Kidney (tissue), 14 donors: ENCODE measurements around the gene PRKAB2. TPM values are rescaled to one million over a fixed set of nuclear protein-coding genes. Genes with fewer than 3 reads are reported as not detected.

Experiments used
- DNase-seq, 5 donors: peaks; one replicate each; pipeline ENCODE4 v3.0.0-alpha.2; 2013 to 2020
- FAIRE-seq: peaks from 2 replicates; lab custom pipeline; 2012; peaks lifted over from hg19 to GRCh38; lab: Jason Lieb, UNC
- H3K27ac ChIP-seq, 2 donors: one replicate each; pipeline ENCODE4 v1.7.0; 2013; ENCODE audit warnings: low read depth in 2 of 2, low read length in 2 of 2, inconsistent platforms in 1 of 2
- H3K27me3 ChIP-seq: one replicate; pipeline ENCODE4 v1.7.1; 2013; ENCODE audit warnings: low read length, inconsistent platforms; ENCODE audit not compliant: control insufficient read depth, insufficient read depth
- H3K36me3 ChIP-seq, 3 donors: one replicate each; pipeline versions ENCODE4 v1.7.0 to v1.7.1; 2013; ENCODE audit warnings: low read length in 3 of 3, control low read depth in 1 of 3, inconsistent platforms in 1 of 3; ENCODE audit not compliant: insufficient read depth in 3 of 3, control insufficient read depth in 2 of 3
- H3K4me1 ChIP-seq, 3 donors: one replicate each; pipeline versions ENCODE4 v1.7.0 to v1.7.1; 2013; ENCODE audit warnings: low read length in 3 of 3, inconsistent platforms in 1 of 3, low read depth in 1 of 3; ENCODE audit not compliant: control insufficient read depth in 2 of 3, insufficient read depth in 2 of 3
- H3K4me3 ChIP-seq, 3 donors: one replicate each; pipeline versions ENCODE4 v1.7.0 to v1.8.1; 2013; ENCODE audit warnings: low read length in 3 of 3, control low read depth in 1 of 3, inconsistent platforms in 1 of 3
- H3K9ac ChIP-seq, 3 donors: one replicate each; pipeline versions ENCODE4 v1.7.0 to v1.7.1; 2013; ENCODE audit warnings: low read length in 3 of 3, control low read depth in 1 of 3, inconsistent platforms in 1 of 3
- H3K9me3 ChIP-seq, 3 donors: one replicate each; pipeline versions ENCODE4 v1.7.0 to v1.7.1; 2013; ENCODE audit warnings: low read length in 3 of 3, control low read depth in 1 of 3, inconsistent platforms in 1 of 3; ENCODE audit not compliant: control insufficient read depth in 2 of 3, insufficient read depth in 1 of 3
- intact Hi-C: fragments of 100-400 bp; cut with DNase I; formaldehyde crosslinking; loops from one replicate; pipeline ENCODE4 v1.11.1; 2022
- polyA plus RNA-seq: library from polyadenylated mRNA; stranded (reverse); fragments of 350-450 nt; fragmentation: Illumina TruSeq; extraction: RNeasy Lipid Tissue Mini Kit (QIAGEN cat#74804); gene quantifications from one replicate; pipeline ENCODE4 v1.2.3, GENCODE V29; 2014; ENCODE audit warnings: low read depth, low replicate concordance; ENCODE audit not compliant: insufficient read depth
- total RNA-seq: library from RNA; stranded (reverse); fragmentation: NEBNext Ultra II Directional; extraction: Animal tissue kit (Norgen Biotek cat#: 25700); gene quantifications from one replicate; pipeline ENCODE4 v1.2.1, GENCODE V29; 2021
- TF ChIP-seq, protein P1 (sequence below): IDR thresholded peaks from 3 replicates; pipeline ENCODE4 v1.5.1; 2012; ENCODE audit warnings: mild to moderate bottlenecking, moderate library complexity, borderline replicate concordance; ENCODE audit not compliant: insufficient read depth; ENCODE audit errors: extremely low read depth
- donor health status: control.
- donor health status: control.
- donor health status: control.
- donor health status: control.
- donor health status: control.
- donor health status: DM: yes; HTN: yes; CAD: no.
- donor health status: Normal renal cell carcinoma (clear cell type).

Gene PRKAB2
- total and polyA plus RNA-seq, 2 donors from 2014 or later, result 8.7 to 12.7 TPM

DNA sequence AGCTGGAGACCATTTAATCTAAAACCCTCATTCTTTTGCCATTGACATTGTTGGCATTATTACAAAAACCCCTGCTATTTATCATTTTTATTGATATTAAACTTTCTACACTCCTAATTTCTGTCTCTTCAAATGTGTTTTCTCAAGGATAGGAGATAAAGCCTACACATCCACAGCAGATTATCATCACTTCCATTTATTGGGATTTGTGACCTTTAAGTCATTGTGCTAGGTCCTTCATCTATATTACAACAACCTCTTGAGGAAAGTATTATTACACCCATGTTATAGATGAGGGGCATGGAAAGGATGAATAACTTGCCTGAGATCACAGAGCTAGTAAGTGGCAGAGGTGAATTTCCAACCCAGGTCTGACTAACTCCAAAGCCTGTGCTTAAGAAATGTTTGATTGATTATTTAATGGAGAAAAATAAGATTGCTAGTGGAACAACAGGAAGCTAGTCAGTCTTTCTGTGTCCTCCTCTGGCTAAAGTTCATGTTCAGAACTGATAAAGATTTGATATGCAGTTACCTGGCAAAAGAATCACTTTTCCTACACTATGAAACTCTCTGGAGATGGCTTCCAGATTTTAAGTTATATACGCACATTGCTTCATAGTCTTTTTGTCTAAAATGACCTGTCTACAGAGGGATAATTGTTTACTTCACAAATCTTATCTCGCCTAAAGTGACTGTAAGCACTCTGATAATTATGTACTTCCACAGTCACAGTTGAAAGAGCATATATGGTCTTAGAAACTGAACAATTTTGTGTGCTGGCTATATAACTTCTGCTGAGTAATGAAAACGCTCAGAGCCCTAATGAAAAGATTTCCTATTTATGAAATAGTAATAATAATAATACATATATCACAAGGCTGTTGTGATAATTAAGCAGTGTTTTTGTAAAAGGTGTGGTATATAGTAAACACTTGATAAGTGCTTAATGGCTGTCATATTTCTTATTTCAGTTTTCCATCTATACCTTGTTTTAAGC, 37.9 kb upstream of the PRKAB2 start:
- H3K9ac ChIP-seq, result no peak overlapping the region
- FAIRE-seq, result no peak
- H3K9me3 ChIP-seq, result no peaks in the 10 kb centered on the region
- intact Hi-C loops, result no loop called here
- no peak overlapping the region for H3K27ac ChIP-seq
- peaks cover 0 to 9% (median 3%) of the 10 kb centered on the region in 3 donors for H3K36me3 ChIP-seq
- no peaks in the 10 kb centered on the region for H3K27me3 ChIP-seq
- H3K4me3 ChIP-seq, result no peak overlapping the region
- TF ChIP-seq, protein P1, sequence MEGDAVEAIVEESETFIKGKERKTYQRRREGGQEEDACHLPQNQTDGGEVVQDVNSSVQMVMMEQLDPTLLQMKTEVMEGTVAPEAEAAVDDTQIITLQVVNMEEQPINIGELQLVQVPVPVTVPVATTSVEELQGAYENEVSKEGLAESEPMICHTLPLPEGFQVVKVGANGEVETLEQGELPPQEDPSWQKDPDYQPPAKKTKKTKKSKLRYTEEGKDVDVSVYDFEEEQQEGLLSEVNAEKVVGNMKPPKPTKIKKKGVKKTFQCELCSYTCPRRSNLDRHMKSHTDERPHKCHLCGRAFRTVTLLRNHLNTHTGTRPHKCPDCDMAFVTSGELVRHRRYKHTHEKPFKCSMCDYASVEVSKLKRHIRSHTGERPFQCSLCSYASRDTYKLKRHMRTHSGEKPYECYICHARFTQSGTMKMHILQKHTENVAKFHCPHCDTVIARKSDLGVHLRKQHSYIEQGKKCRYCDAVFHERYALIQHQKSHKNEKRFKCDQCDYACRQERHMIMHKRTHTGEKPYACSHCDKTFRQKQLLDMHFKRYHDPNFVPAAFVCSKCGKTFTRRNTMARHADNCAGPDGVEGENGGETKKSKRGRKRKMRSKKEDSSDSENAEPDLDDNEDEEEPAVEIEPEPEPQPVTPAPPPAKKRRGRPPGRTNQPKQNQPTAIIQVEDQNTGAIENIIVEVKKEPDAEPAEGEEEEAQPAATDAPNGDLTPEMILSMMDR, result no peak
- DNase-seq, result no peak
- no peaks in the 10 kb centered on the region for H3K4me1 ChIP-seq

DNA sequence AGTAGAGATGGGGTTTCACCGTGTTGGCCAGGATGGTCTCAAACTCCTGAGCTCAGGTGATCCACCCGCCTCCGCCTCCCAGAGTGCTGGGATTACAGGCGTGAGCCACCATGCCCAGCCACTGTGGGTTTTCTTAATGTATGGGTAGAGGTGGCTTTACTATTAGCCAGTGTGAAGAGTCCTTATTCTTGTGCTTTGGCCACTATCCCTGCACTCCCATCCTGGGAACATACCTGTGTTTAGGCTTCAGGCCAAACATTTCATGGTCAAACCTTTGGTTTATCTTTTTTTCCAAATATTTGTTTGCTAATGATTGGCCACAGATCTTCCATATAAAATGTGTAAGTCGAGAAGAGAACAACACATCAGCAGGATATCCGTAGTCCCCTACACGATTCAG, 36.3 kb upstream of the PRKAB2 start:
- no peak overlapping the region for H3K9ac ChIP-seq
- peaks cover 0 to 8% (median 3%) of the 10 kb centered on the region in 3 donors for H3K36me3 ChIP-seq
- no peak overlapping the region for H3K4me3 ChIP-seq
- no peaks in the 10 kb centered on the region for H3K4me1 ChIP-seq
- no peaks in the 10 kb centered on the region for H3K9me3 ChIP-seq
- TF ChIP-seq, protein P1, result no peak
- no peak overlapping the region for H3K27ac ChIP-seq
- FAIRE-seq (no peak), DNase-seq (no peak)
- intact Hi-C loops, result no loop called here
- no peaks in the 10 kb centered on the region for H3K27me3 ChIP-seq

GRCh38 chr1:147207192-147207591, 34.9 kb upstream of the PRKAB2 start:
- no peak overlapping the region for H3K27ac ChIP-seq
- FAIRE-seq (no peak), DNase-seq (no peak)
- H3K9me3 ChIP-seq, result no peaks in the 10 kb centered on the region
- H3K9ac ChIP-seq, result no peak overlapping the region
- peaks cover 0 to 4% (median 3%) of the 10 kb centered on the region in 3 donors for H3K36me3 ChIP-seq
- no peaks in the 10 kb centered on the region for H3K27me3 ChIP-seq
- no peaks in the 10 kb centered on the region for H3K4me1 ChIP-seq
- TF ChIP-seq, protein P1, result no peak
- intact Hi-C loops, result no loop called here
- no peak overlapping the region for H3K4me3 ChIP-seq
